GM21529 (cell line): ENCODE data around the gene LRRC58.
"Not testable (repeated sequence)": the region's sequence is repeated elsewhere in the genome, so short reads cannot be mapped to it uniquely, and the experiment has no call there.

Experiments
- ATAC-seq: cut with Tn5 transposase; IDR thresholded peaks from one replicate; pipeline ENCODE4 v1.9.1; 2021; ENCODE audit not compliant: unreplicated experiment

LRRC58 gene

DNA sequence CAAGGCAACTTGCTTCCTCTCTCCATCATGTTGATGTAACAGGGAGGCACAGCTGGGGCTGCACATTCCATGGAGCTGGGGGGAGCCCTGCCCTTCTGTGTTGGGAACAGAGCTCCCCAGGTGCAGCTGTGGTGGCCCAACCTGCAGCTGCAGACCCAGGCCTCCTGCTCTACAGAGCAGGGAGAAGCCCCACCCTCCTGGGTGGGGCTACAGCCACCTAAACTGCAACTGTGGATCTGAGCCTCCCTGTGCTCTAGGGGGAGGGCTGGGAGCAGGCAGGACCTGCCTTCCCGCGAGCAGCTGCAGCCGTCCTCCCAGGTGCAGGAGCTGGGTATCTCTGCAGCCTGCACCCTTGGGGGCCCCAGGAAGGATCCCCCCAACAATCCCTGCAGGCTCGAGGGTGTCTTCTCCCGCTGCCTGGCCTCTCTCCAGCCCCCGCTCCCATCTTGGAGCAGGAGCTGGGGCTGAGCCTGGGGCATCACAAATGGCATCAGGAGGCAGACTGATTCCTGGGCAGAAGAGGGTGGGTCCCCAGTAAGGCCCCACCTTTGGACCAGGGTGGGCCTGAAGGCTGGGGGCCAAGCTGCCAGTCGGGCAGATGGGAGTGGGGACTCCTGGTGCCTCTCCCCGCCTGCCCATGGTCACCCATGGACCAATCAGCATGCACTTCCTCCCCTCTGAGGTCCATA is 7.4 kb downstream of the LRRC58 start:
- ATAC-seq: no peak

DNA sequence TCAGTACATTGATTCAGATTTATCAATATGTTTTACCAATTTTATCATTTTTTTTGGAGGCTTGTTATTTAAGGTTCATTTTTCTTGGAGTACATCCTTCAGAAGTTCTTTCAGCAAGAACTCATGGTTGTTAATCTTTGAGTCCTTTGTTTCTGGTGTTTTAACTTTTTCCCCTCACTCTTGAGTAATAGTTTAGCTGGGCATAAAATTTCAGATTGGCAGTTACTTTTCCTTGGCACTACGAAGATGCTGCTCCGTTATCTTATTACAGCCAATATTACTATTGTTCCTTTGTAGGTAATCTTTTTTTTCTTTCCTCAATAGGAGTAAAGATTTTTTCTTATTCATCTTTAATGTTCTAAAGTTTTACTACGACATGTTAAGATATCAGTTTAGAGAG is 9.8 kb downstream of the LRRC58 start:
- ATAC-seq: no peak

DNA sequence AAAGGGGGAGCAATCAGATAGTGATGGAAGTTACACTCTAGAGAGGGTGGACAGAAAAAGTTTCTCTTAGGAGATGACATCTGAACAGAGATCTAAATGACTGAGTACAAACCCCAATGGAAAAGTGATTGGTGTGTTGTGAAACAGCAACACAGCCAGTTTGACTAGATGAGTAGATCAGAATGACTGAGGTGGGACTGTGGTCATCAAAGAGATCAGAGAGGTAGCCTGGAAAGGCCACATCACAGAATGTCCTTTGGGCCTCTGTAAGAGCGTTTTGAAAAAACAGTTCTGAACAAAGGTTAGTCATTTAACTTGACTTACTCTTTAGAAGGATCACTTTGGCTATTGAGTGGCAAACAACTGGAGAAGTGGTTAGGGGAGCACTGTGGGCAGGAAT is 10.6 kb downstream of the LRRC58 start:
- ATAC-seq: no peak

DNA sequence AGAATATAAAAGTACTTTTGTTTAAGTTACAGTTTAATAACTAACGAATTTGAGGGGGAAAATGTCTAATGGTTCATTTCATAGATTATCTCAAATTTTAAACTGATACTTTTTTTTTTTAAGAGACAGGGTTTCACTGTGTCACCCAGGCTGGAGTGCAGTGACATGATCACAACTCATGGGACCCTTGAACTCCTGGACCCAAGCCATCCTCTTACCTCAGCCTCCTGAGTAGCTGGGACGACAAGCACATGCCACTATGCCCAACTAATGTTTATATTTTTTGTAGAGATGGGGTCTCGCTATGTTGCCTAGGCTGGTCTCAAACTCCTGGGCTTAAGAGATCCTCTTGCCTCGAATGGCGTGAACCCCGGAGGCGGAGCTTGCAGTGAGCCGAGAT is 16.5 kb downstream of the LRRC58 start:
- ATAC-seq: no peak

DNA sequence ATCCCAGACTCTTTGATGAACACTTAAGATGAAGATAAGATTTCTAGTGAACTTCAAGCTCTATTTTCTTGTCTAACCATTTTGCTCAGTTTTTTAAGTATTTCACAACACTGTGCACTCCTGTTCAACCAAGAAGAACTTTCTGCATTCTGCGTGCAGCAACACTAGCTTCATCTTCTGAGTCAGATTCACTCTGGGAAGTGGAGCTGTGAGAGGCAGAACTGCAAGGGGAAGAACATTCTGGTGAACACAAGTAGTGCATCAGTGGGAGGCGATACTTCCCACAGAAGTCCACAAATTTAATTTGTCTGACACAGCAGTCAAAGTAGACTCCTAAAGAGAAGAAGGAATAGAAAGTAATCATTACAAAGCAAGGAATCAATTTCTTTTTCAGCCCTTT is 18.1 kb downstream of the LRRC58 start:
- no peak for ATAC-seq

DNA sequence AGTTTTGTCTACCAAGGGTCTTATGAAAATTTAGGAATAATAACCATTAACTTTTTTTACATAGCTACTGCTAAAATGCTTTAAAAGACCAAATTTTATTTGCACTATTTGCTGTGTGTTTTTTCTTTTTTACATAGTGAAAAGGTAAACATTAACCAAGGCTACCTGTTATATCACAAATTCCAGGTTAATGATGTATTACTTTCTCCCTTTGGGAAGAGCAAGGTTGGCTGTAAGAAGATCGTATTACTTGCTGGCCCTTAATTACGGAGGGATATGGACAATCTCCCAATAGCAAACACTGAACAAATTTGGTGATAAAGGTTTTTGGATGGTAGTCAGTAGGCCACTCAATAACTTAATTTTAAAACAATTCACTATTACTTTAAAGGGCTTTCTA is 22.4 kb downstream of the LRRC58 start:
- ATAC-seq: no peak

DNA sequence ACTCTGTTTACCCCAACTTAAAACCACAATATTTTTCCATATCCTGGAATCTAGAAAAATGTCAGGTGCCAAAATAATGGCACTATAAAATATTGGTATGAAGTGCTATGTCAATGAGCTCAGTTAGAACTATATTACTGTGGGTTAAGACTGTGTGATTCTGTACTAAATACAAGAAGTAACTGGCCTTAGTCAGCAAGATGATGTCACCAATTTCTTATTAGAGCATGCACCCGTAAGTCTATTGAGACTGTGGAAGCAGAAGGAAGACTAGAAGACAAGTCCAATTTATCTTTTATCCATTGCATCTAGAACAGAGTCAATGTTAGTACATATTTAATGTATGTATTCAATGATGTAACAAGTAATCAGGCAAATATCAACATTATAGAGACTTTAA is 25.0 kb downstream of the LRRC58 start:
- no peak for ATAC-seq

DNA sequence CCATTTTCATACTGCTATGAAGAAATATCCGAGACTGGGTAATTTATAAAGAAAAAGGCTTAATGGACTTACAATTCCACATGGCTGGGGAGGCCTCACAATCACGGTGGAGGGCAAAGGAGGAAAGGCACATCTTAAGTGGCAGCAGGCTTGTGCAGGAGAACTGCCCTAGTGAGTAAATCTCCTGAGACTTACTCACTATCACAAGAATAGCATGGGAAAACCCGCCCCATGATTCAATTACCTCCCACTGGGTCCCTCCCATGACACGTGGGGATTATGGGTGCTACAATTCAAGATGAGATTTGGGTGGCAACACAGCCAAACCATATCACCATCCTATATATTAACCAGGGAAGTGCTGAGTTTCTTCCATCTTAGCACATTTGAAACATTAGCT is 25.4 kb downstream of the LRRC58 start:
- ATAC-seq: not testable (repeated sequence)

DNA sequence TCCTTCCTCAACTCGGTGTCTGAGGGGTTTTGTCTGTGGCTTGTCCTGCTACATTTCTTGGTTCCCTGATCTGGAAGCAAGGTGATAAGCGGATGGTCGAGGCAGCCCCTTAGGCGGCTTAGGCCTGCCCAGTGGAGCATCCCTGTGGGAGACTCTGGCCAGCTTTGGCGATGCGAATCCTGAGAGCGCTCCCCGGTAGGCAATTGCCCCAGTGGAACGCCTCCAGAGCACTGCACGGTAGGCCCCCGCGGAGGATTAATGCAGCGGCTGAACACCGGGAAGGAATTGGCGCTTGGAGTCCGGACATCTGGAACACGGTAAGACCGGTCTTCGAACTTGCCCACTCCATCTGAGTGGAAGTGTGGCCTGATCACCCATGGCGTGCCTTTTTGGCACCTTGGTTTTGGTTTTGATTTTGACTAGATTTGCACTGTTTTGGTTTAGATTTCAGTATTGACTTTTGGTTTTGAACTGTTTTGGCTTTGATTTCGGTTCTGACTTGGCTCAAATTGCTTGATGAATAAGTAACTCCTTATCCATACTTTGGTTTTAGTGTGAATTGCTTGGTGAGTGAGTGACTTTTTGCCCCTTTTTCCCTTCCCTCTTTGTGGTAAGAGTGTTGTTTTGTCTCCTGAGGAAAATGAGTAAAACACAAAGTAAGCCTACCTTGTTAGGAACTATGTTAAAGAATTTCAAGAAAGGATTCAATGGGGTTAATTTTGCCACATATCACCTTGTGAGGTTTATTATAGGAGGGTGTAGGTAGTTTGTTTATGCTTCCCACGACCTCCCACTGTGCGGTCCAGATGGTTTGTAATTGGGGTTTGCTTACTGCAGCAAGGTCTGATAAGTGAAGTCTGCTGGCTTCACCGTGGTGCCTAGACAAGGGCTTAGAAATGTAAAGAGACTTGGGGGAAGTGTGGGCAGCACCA is 37.0 kb downstream of the LRRC58 start:
- ATAC-seq: no peak

DNA sequence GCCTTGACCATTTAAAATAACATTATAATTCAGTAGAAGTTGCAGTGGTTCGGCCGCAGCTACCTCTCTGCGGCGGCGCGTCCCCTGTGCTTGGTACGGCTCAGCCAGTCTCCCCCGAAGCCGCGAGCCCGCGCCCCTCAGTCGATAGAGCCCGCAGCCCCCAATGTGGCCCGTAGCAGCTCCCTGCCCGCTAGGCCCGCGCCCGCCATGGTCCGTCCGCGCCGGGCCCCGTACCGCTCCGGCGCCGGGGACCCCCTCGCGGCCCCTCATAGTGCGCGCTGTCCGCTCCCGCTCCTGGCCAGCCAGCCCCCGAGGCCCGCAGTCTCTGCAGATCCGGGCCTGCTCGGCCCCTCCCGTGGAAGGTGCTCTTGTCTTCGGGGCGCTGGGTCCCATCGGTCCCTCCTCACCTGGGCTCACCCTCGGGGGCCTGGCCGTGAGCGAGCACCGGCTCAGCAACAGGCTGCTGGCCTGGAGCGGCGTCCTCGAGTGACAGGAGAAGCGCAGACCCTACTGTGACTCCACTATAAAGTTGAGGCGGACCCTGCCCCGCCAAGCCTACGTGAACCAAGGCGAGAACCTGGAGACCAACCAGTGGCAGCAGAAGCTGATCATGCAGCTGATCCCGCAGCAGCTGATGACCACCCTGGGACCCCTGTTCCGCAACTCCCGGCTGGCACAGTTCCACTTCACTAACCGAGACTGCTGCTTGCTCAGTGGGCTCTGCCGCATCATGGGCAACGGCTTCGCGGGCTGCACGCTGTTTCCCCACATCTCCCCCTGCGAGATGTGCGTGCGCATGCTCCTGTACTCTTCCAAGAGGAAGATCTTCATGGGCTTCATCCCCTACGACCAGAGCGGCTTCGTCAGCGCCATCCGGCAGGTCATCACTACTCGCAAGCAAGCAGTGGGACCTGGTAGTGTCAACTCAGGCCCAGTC is 42.4 kb downstream of the LRRC58 start:
- ATAC-seq: no peak

DNA sequence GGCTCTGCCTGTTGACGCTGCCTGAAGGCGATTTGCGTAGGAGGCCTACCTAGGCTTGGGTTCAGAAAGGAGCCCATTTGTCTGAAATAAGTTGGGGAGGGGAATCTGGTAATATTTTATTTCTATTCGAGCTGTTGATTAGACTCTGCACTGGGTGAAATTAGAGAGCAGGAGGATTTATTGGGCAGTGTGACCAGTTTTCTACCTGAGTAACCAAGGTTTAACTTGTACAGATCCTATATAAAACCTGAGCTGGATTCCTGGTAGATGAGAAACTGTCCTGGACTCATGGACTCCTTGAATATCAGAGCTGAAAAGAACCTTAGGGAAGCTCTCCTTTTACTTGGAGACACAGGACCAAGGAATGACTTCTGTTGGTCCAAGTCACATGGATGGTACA is 44.5 kb downstream of the LRRC58 start:
- ATAC-seq: no peak

DNA sequence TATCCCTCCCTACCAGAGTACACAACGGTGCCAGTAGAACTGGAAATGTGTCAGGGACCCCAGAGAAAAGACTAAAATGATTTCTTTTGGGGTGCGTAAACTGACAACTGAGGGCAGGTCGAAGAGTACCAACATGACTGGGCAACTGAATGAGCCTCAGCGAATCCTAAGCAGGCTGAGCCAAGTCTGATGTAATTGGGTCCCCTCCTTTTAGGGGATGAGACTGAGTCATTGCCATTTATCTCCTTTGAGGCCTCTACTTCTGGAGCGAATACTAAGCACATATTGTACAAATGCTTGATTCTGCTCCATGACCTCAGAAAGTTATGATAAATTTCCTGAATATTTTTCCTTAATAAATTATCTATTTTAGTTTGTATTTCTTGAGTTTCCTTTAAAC is 46.8 kb downstream of the LRRC58 start:
- ATAC-seq: no peak

DNA sequence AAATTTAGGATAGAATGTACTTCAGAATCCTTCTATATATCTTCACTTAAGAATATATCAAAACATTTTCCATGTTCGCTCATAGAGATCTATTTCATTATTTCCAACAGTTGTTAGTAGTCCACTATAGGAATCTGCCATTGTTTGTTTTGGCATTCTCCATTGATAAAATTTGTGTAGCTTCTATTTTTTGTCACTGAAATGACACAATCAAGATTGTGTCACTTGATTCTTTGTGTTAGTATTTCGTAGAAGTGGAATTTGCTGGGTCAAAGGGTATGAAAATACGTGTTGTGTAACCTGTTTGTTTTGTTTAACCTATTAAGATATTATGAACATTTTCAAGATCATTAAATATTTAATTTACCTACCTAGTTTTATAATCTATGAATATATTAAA is 48.2 kb downstream of the LRRC58 start:
- ATAC-seq: no peak

DNA sequence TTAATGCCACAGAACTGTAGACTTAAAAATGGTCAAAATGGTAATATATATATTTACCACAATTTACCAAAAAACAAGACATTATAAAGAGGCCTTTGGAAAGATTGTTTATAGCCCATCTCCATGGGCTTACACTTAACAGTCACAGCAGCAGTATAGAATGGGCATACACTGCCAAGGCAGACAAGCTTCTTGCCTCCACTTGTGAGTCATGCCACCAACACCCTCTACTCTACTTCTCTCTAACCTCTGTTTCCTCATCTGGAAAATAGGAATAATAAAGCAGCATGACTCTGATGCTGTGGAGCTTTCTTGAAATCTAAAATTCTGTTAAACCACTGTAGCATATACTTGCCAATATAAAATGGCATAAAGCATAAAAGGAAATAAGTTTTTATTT is 49.8 kb downstream of the LRRC58 start:
- no peak for ATAC-seq

DNA sequence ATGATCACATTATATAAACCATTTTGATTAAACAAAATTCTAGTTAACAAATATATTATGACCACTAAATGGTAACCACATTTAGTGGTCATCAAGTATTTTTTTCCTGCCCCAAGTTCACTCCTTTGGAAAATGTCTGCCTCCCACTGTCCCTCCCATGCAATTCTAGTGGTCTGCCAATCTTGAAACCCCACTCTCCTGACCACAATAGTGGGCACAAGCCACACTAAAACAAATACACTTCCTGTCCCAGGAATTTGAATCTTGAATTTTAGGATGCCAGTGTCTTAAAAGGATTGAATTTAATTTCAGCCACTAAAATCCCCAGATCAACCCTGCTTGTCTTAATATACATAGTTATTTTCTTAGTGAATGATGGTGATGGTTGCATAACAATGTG is 50.2 kb downstream of the LRRC58 start:
- ATAC-seq: no peak

DNA sequence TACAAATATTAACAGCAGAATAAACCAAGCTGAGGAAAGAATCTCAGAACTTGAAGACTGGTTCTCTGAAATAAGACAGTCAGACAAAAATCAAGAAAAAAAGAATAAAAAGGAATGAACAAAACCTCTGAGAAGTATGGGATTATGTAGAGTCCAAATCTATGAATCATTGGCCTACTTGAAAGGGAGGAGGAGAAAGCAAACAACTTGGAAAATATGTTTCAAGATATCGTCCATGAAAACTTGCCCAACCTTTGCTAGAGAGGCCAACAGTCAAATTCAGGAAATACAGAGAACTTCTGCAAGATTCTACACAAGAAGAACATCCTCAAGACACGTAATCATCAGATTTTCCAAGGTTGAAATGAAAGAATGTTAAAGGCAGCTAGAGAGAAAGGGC is 57.6 kb downstream of the LRRC58 start:
- ATAC-seq: not testable (repeated sequence)

DNA sequence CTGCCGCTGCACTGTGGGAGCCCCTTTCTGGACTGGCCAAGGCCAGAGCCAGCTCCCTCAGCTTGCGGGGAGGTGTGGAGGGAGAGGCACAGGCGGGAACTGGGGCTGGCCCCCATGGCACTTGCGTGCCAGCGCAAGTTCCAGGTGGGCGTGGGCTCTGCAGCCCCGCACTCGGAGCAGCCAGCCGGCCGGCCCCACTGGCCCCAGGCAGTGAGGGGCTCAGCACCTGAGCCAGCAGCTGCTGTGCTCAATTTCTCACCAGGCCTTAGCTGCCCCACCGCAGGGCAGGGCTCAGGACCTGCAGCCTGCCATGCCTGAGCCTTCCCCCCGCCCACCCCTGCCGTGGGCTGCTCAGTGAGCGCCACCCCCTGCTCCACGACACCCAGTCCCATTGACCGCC is 59.5 kb downstream of the LRRC58 start:
- no peak for ATAC-seq

DNA sequence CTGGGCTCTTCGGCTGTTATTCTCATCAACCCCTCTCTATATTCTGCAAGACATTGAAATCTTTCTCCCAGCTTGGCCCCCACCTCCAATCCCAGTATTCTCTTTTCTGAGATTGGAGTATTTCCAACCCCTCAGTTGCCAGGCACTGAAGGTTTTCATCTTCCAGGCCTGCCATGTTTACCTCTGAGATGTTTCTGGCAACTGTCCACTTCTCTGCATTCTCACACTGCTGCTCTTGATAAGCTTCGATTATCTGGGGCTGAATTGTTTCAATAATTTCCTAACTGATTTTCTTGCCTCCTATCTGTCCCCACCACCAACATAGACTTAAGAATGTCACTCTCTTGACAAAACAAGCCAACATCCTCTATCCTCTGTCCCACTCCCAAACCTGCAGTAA is 62.7 kb downstream of the LRRC58 start:
- ATAC-seq: no peak

DNA sequence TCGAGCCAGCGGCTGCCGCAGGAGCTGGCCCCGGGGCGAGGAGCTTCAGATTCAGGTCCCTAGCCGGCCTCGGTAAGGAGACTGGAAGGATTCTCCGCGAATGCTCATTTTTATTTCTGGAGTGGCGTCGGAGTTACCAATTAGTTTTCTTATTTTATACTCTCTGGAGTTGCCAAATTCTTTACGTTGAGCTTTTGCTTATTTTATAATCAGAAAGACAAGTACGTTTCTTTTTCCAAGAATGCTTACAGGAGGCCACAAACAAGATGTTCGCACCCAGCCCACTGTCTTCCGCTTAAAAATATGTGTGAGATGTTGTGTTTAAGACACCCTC is 63.7 kb downstream of the LRRC58 start:
- no peak for ATAC-seq

DNA sequence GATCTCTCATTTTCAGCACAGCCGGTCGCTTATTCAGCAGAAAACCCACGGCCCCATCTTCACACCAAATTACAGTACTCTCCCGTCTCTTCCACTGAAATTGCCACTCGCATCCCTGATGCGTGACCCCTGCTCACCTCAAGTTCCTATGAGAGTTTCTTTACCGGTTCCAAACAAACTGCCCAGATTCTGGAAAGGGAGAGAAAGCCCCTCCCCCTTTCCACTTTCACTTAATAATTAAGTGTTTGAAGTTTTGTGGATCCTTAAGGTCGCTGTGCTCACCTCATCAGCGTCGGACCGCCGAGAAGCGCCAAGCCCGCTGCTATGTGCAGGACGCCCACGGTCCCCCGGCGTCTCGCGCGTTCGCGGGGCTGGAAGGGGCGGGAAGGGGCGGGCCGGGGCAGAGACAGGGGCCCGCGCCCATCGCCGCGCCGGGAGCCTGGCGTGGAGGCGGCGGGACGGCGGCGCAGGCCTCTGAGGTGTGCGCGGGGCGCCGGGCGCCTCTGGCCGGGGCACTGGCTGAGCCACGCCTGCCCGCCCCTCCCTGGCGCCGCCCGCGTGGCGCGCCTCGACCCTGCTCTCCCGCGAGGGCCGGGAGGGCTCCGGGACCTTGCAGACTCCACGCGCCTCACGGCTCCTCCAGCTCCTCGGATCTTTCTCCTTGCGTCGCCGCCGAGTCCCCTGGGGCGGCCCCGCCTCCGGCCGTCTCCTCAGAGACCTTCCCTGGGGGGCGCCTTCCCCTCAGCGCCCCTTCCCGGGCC is 64.2 kb downstream of the LRRC58 start, which contains the start of gene GPR156:
Gene GPR156, minus strand, starts transcription at position 476 of the 761 bp plus-strand sequence. CDS start 41,124 bp downstream, outside the sequence.
- ATAC-seq: no peak

DNA sequence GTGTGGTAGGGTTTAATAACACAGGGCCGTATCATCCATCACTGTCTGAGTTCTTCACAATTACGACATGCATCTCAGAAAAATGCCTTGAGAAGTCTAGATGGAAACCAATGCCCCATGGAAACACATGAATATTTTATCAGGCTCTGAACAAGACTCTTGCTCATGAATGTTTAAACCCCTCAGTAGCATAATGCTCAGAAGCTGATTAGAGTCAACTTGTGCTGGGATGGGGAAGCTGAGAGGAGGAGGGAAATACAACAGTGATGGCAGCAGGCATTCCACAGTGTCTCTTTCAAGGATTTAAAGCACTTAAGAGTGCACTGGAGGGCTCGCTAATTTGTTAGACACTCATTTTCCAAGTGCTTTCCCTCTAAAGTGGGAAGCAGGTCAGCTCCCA is 67.9 kb downstream of the LRRC58 start:
- ATAC-seq: no peak
